ENCODE measurements around the gene ADAMTS6.
"Not testable (repeated sequence)": the region's sequence is repeated elsewhere in the genome, so short reads cannot be mapped to it uniquely, and the experiment has no call there.

The ADAMTS6 gene

GRCh38 chr5:65197531-65198455, 283.9 kb downstream of the ADAMTS6 start:
- no peak for DNase-seq

GRCh38 chr5:65194871-65195270, 286.8 kb downstream of the ADAMTS6 start:
- DNase-seq: no peak

- DNase-seq: no peak
Measured at GRCh38 chr5:65192331-65192730, 289.4 kb downstream of the ADAMTS6 start.

GRCh38 chr5:65191554-65192135, 290.1 kb downstream of the ADAMTS6 start:
- no peak for DNase-seq

- no peak for DNase-seq
Measured at GRCh38 chr5:65190328-65191053, 291.2 kb downstream of the ADAMTS6 start.

- DNase-seq: no peak
Measured at GRCh38 chr5:65186646-65187227, 295.0 kb downstream of the ADAMTS6 start.

GRCh38 chr5:65185468-65185867, 296.3 kb downstream of the ADAMTS6 start:
- DNase-seq: no peak

GRCh38 chr5:65184780-65185179, 296.9 kb downstream of the ADAMTS6 start:
- DNase-seq: no peak

GRCh38 chr5:65174231-65174630, 307.5 kb downstream of the ADAMTS6 start:
- not testable (repeated sequence) for DNase-seq

- DNase-seq: no peak
Measured at GRCh38 chr5:65173130-65173525, 308.6 kb downstream of the ADAMTS6 start.

GRCh38 chr5:65172486-65173129, 309.1 kb downstream of the ADAMTS6 start:
- no peak for DNase-seq

GRCh38 chr5:65171645-65172044, 310.1 kb downstream of the ADAMTS6 start:
- DNase-seq: no peak

- no peak for DNase-seq
Measured at GRCh38 chr5:65163698-65164097, 318.0 kb downstream of the ADAMTS6 start.

- no peak for DNase-seq
Measured at GRCh38 chr5:65161655-65162054, 320.1 kb downstream of the ADAMTS6 start.

GRCh38 chr5:65157906-65158603, 323.7 kb downstream of the ADAMTS6 start:
- DNase-seq: no peak

- no peak for DNase-seq
Measured at GRCh38 chr5:65156933-65157332, 324.8 kb downstream of the ADAMTS6 start.

- DNase-seq: no peak
Measured at GRCh38 chr5:65152131-65152530, 329.6 kb downstream of the ADAMTS6 start.

GRCh38 chr5:65151614-65152013, 330.1 kb downstream of the ADAMTS6 start:
- no peak for DNase-seq

GRCh38 chr5:65150599-65151304, 331.0 kb downstream of the ADAMTS6 start:
- DNase-seq: no peak

GRCh38 chr5:65149827-65150226, 331.9 kb downstream of the ADAMTS6 start:
- no peak for DNase-seq

- no peak for DNase-seq
Measured at GRCh38 chr5:65144136-65144871, 337.4 kb downstream of the ADAMTS6 start.

Measured in NCI-H526 (cell line).